ENCODE results near the gene H2AZ2. TPM values are rescaled to one million over a fixed set of nuclear protein-coding genes. Genes with fewer than 3 reads are reported as not detected.
"Not testable (repeated sequence)": the region's sequence is repeated elsewhere in the genome, so short reads cannot be mapped to it uniquely, and the experiment has no call there.

The H2AZ2 gene
- total and polyA plus RNA-seq, 8 donors: 113 to 286 (median 228) TPM

GRCh38 chr7:44872787-44873186 lies 24.9 kb upstream of the H2AZ2 start:
- TF ChIP-seq CTCF (IDR thresholded peaks at IDR 0.05): no peak
- Histone ChIP-seq H3K27ac (no peak overlapping the region), H3K4me3 (no peak overlapping the region), H3K9me3 (no peaks in the 10 kb centered on the region), H3K27me3 (no peaks in the 10 kb centered on the region), H3K4me1 (no peaks in the 10 kb centered on the region), H3K36me3 (no peaks in the 10 kb centered on the region)
- intact Hi-C loops (cut with DNase I): no loop called here
- ATAC-seq (no peak), DNase-seq (no peak)

GRCh38 chr7:44871918-44872317 lies 24.0 kb upstream of the H2AZ2 start:
- H3K4me3 ChIP-seq; intact Hi-C loops (cut with DNase I); H3K27ac ChIP-seq; H3K36me3 ChIP-seq; H3K9me3 ChIP-seq; DNase-seq; H3K27me3 ChIP-seq; H3K4me1 ChIP-seq; ATAC-seq: not testable (repeated sequence)

GRCh38 chr7:44870780-44871179 lies 22.9 kb upstream of the H2AZ2 start:
- H3K36me3 ChIP-seq; H3K4me1 ChIP-seq; intact Hi-C loops (cut with DNase I); H3K27me3 ChIP-seq; H3K4me3 ChIP-seq; H3K9me3 ChIP-seq; DNase-seq; ATAC-seq; H3K27ac ChIP-seq: not testable (repeated sequence)

- H3K27me3 ChIP-seq; intact Hi-C loops (cut with DNase I); H3K4me3 ChIP-seq; DNase-seq; H3K36me3 ChIP-seq; H3K9me3 ChIP-seq; ATAC-seq; H3K27ac ChIP-seq; H3K4me1 ChIP-seq: not testable (repeated sequence)
Observed at GRCh38 chr7:44870336-44870735, 22.4 kb upstream of the H2AZ2 start.

GRCh38 chr7:44867073-44867995 lies 19.4 kb upstream of the H2AZ2 start:
- H3K27ac ChIP-seq: no peak overlapping the region
- intact Hi-C loops (cut with DNase I): no loop called here
- H3K27me3 ChIP-seq: no peaks in the 10 kb centered on the region
- H3K4me3 ChIP-seq: no peak overlapping the region
- no peak for DNase-seq
- ATAC-seq: peak; percentile 59
- H3K36me3 ChIP-seq: no peaks in the 10 kb centered on the region
- H3K4me1 ChIP-seq: no peaks in the 10 kb centered on the region
- no peaks in the 10 kb centered on the region for H3K9me3 ChIP-seq
- no peak for TF ChIP-seq CTCF (IDR thresholded peaks at IDR 0.05)

GRCh38 chr7:44861949-44862348 lies 14.1 kb upstream of the H2AZ2 start:
- H3K4me1 ChIP-seq; H3K4me3 ChIP-seq; H3K27ac ChIP-seq; H3K9me3 ChIP-seq; ATAC-seq; intact Hi-C loops (cut with DNase I); DNase-seq; H3K27me3 ChIP-seq; H3K36me3 ChIP-seq: not testable (repeated sequence)

GRCh38 chr7:44858161-44858560 lies 10.3 kb upstream of the H2AZ2 start:
- Histone ChIP-seq H3K36me3 (no peaks in the 10 kb centered on the region), H3K9me3 (no peaks in the 10 kb centered on the region), H3K27ac (no peak overlapping the region), H3K27me3 (no peaks in the 10 kb centered on the region), H3K4me1 (peaks cover 0 to 5% of the 10 kb centered on the region in 2 donors), H3K4me3 (no peak overlapping the region)
- DNase-seq (no peak), ATAC-seq (no peak)
- intact Hi-C loops (cut with DNase I): loop anchor here in 1 of 2 donors (10.0 kb wide), 1 partner anchor 277 kb away; no protein-coding TSS in a partner anchor
- TF ChIP-seq CTCF (IDR thresholded peaks at IDR 0.05): no peak
